IMR-90 (cell line): Measurements from ENCODE around the gene ROBO4.

Experiments used
- CEBPB ChIP-seq: IDR thresholded peaks from 2 replicates; pipeline ENCODE4 v1.6.1; 2012; ENCODE audit warnings: low read depth, low read length, improper control_type of control experiment
- CHD1 ChIP-seq: IDR thresholded peaks from 2 replicates; pipeline ENCODE4 v1.6.1; 2012; ENCODE audit warnings: low read depth, low read length, improper control_type of control experiment
- ELK1 ChIP-seq: fragments of 150-350 bp; IDR thresholded peaks from 2 replicates; pipeline ENCODE4 v1.6.1; 2016; ENCODE audit warnings: low read depth, mild to moderate bottlenecking, low read length, moderate library complexity, borderline replicate concordance
- MAZ ChIP-seq: IDR thresholded peaks from 2 replicates; pipeline ENCODE4 v1.6.1; 2012; ENCODE audit warnings: low read depth, mild to moderate bottlenecking, low read length, improper control_type of control experiment, moderate library complexity, borderline replicate concordance
- POLR2A ChIP-seq: IDR thresholded peaks from 2 replicates; pipeline ENCODE4 v1.6.1; 2012; ENCODE audit warnings: mild to moderate bottlenecking, low read depth, low read length
- SMC3 ChIP-seq: fragments of 150-350 bp; IDR thresholded peaks from 2 replicates; pipeline ENCODE4 v1.6.1; 2016; ENCODE audit warnings: low read depth, mild to moderate bottlenecking, antibody characterized with exemption, low read length, moderate library complexity
- TF ChIP-seq, protein P1 (sequence below): conservative IDR thresholded peaks from 2 replicates; pipeline ENCODE4 v1.5.1; 2012; ENCODE audit warnings: mild to moderate bottlenecking, low read depth, low read length, improper control_type of control experiment

DNA sequence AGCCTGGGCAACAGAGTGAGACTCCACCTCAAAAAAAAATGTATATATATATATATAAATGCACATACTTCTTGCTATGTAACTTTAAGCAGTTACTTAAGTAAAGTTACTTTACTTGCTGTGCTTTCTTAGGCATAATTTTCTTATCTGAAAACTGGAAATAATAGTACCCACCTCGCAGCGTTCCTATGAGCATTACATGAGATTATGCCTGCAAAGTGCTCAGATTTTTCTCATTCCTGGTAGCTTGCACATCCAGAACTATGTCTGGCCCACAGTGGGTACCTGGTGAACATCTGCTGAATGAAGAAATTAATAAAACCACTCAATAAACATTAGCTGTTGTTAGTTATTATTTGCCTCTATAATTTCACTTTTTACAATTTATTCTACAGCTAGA lies 38.5 kb downstream of the ROBO4 start:
- TF ChIP-seq ELK1: no peak
- TF ChIP-seq POLR2A: no peak
- no peak for TF ChIP-seq CHD1
- TF ChIP-seq, protein P1, sequence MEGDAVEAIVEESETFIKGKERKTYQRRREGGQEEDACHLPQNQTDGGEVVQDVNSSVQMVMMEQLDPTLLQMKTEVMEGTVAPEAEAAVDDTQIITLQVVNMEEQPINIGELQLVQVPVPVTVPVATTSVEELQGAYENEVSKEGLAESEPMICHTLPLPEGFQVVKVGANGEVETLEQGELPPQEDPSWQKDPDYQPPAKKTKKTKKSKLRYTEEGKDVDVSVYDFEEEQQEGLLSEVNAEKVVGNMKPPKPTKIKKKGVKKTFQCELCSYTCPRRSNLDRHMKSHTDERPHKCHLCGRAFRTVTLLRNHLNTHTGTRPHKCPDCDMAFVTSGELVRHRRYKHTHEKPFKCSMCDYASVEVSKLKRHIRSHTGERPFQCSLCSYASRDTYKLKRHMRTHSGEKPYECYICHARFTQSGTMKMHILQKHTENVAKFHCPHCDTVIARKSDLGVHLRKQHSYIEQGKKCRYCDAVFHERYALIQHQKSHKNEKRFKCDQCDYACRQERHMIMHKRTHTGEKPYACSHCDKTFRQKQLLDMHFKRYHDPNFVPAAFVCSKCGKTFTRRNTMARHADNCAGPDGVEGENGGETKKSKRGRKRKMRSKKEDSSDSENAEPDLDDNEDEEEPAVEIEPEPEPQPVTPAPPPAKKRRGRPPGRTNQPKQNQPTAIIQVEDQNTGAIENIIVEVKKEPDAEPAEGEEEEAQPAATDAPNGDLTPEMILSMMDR: no peak
- TF ChIP-seq MAZ: no peak
- TF ChIP-seq CEBPB: no peak
- TF ChIP-seq SMC3: no peak
